NCI-H1092 (cell line): ENCODE measurements around the gene CRYGB.
"Not testable (repeated sequence)": the region's sequence is repeated elsewhere in the genome, so short reads cannot be mapped to it uniquely, and the experiment has no call there.

ENCODE experiments used
- DNase-seq: peaks from one replicate; lab custom pipeline; 2025; lab: John Stamatoyannopoulos, UW

The CRYGB gene

GRCh38 chr2:208112969-208113368 is 33.0 kb downstream of the CRYGB start:
- DNase-seq: no peak

DNA sequence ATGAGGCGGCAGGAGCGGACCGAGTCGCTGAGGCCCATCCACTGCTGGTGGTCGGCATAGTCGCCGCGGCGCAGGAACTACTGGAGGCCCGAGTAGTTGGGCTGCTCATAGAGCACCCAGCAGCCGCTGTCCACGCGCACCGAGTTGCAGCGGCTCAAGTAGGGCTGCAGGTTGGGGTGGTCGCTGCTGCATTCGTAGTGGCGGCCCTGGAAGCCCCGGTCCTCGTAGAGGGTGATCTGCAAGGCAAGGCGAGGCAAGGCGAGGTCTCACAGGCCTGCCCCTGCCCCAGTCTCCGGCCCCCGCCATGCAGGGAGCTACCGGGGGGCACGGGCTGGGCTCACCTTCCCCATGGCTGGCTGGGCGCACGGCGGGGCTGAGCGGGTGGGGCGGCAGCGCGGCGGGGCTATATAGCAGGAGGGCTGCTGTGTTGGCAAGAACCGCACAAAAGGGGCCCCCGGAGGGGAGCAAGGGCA is 33.6 kb downstream of the CRYGB start:
- DNase-seq: not testable (repeated sequence)

DNA sequence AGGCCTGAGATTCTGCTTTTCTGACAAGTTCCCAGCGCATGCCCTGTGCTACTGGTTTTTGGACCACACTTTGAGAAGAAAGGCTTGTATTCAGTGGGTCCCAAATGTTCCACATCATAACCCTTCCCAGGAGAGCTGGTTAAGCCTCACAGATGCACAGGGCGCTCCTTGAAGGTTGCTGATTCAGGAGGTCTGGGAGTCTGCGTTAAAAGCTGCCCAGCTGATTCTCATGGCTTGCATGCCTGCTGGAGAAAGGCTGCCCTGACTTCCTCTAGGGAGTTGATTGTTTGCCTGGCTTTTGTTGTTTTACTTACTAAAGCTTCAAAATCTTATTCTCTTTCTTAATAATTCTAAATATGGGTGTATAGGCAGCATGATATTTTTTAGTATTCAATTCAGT is 42.3 kb downstream of the CRYGB start:
- no peak for DNase-seq

GRCh38 chr2:208101716-208102631 is 44.0 kb downstream of the CRYGB start:
- DNase-seq: no peak

DNA sequence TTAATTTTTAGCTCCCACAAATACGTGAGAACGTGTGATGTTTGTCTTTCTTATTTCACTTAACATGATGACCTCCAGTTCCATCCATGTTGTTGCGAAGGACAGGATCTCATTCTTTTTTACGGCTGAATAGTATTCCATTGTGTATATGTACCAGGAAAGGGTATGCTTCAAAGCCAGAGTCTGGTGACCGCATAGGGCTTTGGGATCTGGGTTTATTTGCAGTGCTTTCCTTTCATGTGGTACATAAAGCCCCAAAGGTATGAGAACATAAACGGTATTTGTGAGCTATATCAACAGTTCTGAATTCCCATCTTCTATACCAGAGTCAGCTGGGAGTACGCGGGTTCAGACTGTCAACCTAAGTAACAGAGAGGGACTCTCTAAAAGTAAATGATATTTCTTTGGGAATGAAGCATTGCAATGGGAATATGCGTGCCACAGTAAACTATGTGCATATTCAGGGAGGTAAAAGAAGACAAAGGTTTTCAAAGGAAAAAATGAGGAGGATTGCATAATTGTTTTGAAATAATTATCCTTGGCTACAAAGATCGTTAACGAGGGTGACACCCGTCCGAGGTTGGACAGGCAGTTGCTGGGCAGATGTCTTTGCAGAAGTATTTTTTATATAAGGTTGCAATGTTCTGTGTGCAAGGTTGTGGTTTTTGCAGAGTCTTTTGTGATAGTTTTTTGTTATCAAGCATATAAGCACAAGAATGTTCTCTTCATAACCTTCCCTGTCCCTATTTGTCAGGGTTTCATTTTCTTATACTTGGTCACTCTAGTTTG is 46.1 kb downstream of the CRYGB start:
- no peak for DNase-seq

- not testable (repeated sequence) for DNase-seq
Measured at GRCh38 chr2:208098701-208099100, 47.3 kb downstream of the CRYGB start.

DNA sequence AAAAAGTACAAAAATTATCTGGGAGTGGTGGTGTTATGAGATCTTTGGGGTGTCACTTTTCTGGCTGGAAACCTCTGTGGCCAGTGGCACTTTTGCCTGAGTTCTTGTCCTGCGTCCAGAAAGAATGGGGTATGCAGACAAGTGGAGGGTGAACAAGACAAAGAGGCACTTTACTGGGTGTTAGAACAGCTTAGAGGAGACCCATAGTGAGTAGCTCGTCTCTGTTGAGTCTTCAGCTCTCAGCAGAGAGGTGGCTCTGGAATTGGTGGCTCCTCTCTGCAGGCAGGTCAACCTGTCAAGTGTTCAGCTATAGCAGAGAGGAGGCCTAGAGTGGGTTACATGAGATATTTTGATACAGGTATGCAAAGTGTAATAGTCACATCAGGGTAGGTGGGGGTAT is 47.7 kb downstream of the CRYGB start:
- no peak for DNase-seq

DNA sequence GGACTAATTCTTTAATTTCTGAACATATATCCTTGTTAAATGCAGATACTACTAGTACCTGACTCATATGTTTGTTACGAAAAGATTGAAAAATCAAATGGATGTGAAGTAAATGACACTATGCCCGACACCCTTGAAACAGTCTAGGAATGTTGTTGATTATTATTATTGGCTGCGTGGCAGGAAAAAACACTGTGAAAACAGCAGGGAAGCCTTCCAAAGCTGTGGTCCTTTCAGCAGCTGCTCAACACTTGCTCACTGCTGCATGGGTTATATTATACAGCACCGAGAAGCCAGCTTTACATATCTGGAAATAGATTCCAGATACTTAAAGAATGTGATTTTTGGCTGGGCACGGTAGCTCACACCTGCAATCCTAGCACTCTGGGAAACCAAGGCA is 48.2 kb downstream of the CRYGB start:
- no peak for DNase-seq

DNA sequence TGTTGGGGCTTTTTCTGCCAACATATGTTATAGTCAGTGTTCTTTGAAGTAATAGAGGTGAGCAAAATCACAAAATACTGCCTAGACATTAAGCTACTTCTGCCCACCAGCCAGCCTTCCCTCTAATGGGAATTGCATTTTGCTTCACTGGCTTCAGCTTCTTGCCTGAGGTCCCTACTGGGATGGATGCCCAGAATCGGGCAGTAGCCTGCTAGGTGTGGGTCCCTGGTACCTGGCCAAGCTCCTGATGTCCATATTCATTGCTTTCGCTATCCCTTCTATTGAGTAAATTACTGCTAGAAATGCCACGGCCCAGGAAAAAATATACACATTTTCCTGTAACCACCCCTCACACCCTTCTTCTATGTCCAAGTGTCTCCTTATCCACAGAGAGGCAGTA is 48.6 kb downstream of the CRYGB start:
- no peak for DNase-seq

DNA sequence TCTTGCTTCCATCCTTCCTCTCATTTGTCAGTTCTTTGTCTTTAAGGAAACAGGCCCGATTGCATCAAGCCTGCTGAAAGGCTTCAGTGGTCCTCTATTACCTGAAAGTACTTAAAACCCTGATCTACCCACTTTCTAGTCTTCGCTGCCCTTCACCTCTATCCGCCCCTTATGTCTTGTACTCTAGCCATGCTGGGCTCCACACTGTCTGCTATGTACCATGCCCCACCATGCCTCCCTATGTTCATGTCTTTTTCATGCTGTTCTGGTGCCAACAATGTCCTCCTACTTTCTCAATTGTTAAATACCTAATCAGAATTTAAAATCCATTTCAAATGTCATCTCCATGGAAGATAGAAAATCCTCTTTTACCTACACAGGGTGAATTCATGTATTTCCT is 49.9 kb downstream of the CRYGB start:
- no peak for DNase-seq

DNA sequence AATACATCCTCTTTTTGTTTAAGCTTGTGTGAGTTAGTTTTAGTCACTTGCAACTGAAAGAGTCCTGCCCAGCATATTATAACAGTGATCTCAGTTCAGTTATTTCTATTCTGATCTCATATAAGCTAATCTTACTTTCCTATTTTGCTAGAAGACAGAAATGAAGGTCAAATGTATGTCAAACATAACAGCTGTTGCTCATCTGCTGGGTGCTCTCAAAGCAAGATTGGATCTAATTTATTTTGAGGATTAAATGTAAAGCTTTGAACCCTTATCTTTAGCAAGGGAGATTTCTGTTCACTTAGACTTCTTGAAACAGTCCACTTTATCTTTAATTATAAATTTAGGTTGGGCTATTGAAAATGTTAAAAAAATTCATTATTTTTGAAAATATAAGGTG is 52.8 kb downstream of the CRYGB start:
- no peak for DNase-seq
